ENCODE data around the gene ZNHIT6. TPM values are rescaled to one million over a fixed set of nuclear protein-coding genes. Genes with fewer than 3 reads are reported as not detected.

The ZNHIT6 gene
- total RNA-seq, 2 experiments from 2014 or later: 14.5 to 24.5 TPM

DNA sequence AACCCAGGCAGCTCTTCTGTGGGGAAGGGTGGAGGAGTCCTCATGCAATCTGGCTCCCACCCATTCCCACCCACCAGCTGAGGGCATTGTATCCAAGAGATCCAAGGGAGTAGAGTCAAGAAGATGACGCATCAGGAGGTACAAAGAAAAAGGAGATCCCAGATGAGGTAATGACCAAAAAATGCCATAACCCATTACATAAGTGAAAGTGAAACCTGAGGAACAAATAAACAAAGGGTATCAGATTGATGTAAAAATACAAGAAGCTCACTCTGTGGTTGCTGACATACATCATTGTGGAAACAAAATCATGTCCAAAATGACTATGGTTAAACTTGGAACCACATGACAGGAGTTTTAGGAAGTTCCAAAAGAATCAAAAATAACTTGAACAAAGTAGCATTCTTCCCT, 85.2 kb downstream of the ZNHIT6 start:
- no peaks in the 10 kb centered on the region for H3K79me2 ChIP-seq (ENCODE audit: insufficient read depth, low read depth, low read length)
- no peaks in the 10 kb centered on the region for H3K4me1 ChIP-seq (ENCODE audit: insufficient read depth, low read length, poor library complexity, severe bottlenecking)
- peaks cover 8% of the 10 kb centered on the region for H3K36me3 ChIP-seq (ENCODE audit: insufficient read depth, low read length)
- intact Hi-C loops (cut with micrococcal nuclease; ENCODE audit: unreplicated experiment): no loop called here
- H3K9me2 ChIP-seq (ENCODE audit: insufficient read depth, low read length): no peaks in the 10 kb centered on the region
- H4K20me1 ChIP-seq (ENCODE audit: insufficient read depth, low read length): no peaks in the 10 kb centered on the region
- no peak overlapping the region for H3K4me2 ChIP-seq (ENCODE audit: low read length)
- CTCF ChIA-PET (ENCODE audit: unreplicated experiment): interaction anchor here (0.6 kb wide), 1 partner anchor 70 kb away, joined by 4 read pairs; no protein-coding TSS in a partner anchor
- BruUV-seq (replicated peaks): no TSS peak
- H3K27ac ChIP-seq (ENCODE audit: low read depth, low read length, poor library complexity, severe bottlenecking): no peak overlapping the region
- H3K9me3 ChIP-seq (ENCODE audit: low read length): peaks cover 14% of the 10 kb centered on the region
- POLR2A ChIA-PET: interaction anchor here (0.6 kb wide), 1 partner anchor 84 kb away, joined by 4 read pairs; no protein-coding TSS in a partner anchor
- no peak for DNase-seq (ENCODE audit: low spot score)
- H2AFZ ChIP-seq (ENCODE audit: low read length): no peak overlapping the region
- TF ChIP-seq, protein P1, sequence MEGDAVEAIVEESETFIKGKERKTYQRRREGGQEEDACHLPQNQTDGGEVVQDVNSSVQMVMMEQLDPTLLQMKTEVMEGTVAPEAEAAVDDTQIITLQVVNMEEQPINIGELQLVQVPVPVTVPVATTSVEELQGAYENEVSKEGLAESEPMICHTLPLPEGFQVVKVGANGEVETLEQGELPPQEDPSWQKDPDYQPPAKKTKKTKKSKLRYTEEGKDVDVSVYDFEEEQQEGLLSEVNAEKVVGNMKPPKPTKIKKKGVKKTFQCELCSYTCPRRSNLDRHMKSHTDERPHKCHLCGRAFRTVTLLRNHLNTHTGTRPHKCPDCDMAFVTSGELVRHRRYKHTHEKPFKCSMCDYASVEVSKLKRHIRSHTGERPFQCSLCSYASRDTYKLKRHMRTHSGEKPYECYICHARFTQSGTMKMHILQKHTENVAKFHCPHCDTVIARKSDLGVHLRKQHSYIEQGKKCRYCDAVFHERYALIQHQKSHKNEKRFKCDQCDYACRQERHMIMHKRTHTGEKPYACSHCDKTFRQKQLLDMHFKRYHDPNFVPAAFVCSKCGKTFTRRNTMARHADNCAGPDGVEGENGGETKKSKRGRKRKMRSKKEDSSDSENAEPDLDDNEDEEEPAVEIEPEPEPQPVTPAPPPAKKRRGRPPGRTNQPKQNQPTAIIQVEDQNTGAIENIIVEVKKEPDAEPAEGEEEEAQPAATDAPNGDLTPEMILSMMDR (conservative IDR thresholded peaks at IDR 0.05; ENCODE audit: low read length): no peak
- TF ChIP-seq EZH2phosphoT487 (IDR thresholded peaks at IDR 0.05; ENCODE audit: borderline replicate concordance, low read depth, low read length): no peak
- H3K4me3 ChIP-seq (ENCODE audit: low read depth, low read length, poor library complexity, severe bottlenecking): no peak overlapping the region

DNA sequence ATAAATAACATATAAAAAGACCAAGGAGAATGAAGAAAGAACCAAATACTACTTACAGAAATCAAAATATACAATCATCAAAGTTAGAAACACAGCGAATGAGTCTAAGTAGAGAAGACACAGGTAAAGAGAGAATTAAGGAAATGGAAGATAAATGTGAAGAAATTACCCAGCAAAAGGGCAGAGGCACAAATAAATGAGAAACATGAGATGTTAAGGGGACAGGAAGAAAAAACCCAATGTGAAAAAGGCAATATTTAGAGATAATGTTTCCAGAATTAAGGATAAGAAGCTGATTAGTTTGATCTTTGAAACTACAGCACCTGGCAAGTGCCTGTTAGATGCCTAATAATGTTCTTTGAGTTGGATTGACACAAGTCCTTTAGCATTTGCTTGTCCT, 86.8 kb downstream of the ZNHIT6 start:
- Histone ChIP-seq H3K4me2 (ENCODE audit: low read length) (no peak overlapping the region), H2AFZ (ENCODE audit: low read length) (no peak overlapping the region), H3K9me3 (ENCODE audit: low read length) (peaks cover 14% of the 10 kb centered on the region), H3K9me2 (ENCODE audit: insufficient read depth, low read length) (no peaks in the 10 kb centered on the region), H4K20me1 (ENCODE audit: insufficient read depth, low read length) (no peaks in the 10 kb centered on the region), H3K27ac (ENCODE audit: low read depth, low read length, poor library complexity, severe bottlenecking) (no peak overlapping the region), H3K4me3 (ENCODE audit: low read depth, low read length, poor library complexity, severe bottlenecking) (no peak overlapping the region), H3K4me1 (ENCODE audit: insufficient read depth, low read length, poor library complexity, severe bottlenecking) (no peaks in the 10 kb centered on the region), H3K79me2 (ENCODE audit: insufficient read depth, low read depth, low read length) (no peaks in the 10 kb centered on the region), H3K36me3 (ENCODE audit: insufficient read depth, low read length) (peaks cover 8% of the 10 kb centered on the region)
- intact Hi-C loops (cut with micrococcal nuclease; ENCODE audit: unreplicated experiment): no loop called here
- no TSS peak for BruUV-seq (replicated peaks)
- TF ChIP-seq, protein P1 (conservative IDR thresholded peaks at IDR 0.05; ENCODE audit: low read length): no peak
- no peak for TF ChIP-seq EZH2phosphoT487 (IDR thresholded peaks at IDR 0.05; ENCODE audit: borderline replicate concordance, low read depth, low read length)
- DNase-seq (ENCODE audit: low spot score): no peak
- POLR2A ChIA-PET: no interaction called here
- CTCF ChIA-PET (ENCODE audit: unreplicated experiment): no interaction called here

DNA sequence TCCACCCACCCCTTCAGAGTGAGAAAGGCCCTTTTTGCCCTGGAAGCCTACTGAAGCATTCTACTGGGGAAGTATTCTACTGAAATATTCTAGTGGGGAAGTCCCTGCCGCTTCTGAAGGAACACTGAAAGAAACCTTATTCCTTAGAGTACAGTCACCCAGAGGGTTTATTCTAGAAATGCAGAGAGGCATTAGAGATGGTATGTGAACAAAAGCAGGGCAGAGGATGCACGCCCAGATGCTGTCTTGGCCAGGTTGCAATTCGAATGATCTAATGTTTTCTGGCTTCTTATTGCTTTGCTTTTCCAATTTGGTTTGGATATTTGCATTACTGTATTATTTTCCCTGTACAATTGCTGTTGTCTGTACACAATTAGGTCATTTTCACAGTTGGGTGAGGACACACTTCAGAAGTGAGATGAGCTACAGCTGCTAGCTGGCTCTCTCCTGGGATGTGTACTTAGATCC, 90.6 kb downstream of the ZNHIT6 start:
- Histone ChIP-seq H3K9me3 (ENCODE audit: low read length) (peaks cover 6% of the 10 kb centered on the region), H3K79me2 (ENCODE audit: insufficient read depth, low read depth, low read length) (no peaks in the 10 kb centered on the region), H3K9me2 (ENCODE audit: insufficient read depth, low read length) (no peaks in the 10 kb centered on the region), H3K4me3 (ENCODE audit: low read depth, low read length, poor library complexity, severe bottlenecking) (no peak overlapping the region), H3K4me1 (ENCODE audit: insufficient read depth, low read length, poor library complexity, severe bottlenecking) (no peaks in the 10 kb centered on the region), H3K27ac (ENCODE audit: low read depth, low read length, poor library complexity, severe bottlenecking) (no peak overlapping the region), H3K4me2 (ENCODE audit: low read length) (no peak overlapping the region), H3K36me3 (ENCODE audit: insufficient read depth, low read length) (0 out of 2 replicates have a peak, but pooled peaks cover 4% of the 10 kb centered on the region), H4K20me1 (ENCODE audit: insufficient read depth, low read length) (no peaks in the 10 kb centered on the region), H2AFZ (ENCODE audit: low read length) (no peak overlapping the region)
- CTCF ChIA-PET (ENCODE audit: unreplicated experiment): no interaction called here
- POLR2A ChIA-PET: interaction anchor here (0.8 kb wide), 1 partner anchor 324 kb away, joined by 3 read pairs; no protein-coding TSS in a partner anchor
- DNase-seq (ENCODE audit: low spot score): no peak
- BruUV-seq (replicated peaks): no TSS peak
- TF ChIP-seq, protein P1 (conservative IDR thresholded peaks at IDR 0.05; ENCODE audit: low read length): no peak
- no peak for TF ChIP-seq EZH2phosphoT487 (IDR thresholded peaks at IDR 0.05; ENCODE audit: borderline replicate concordance, low read depth, low read length)
- intact Hi-C loops (cut with micrococcal nuclease; ENCODE audit: unreplicated experiment): no loop called here

Data from OCI-LY7 (cell line).